SK-N-SH (cell line): ENCODE results near the gene F2R. TPM values are rescaled to one million over a fixed set of nuclear protein-coding genes. Genes with fewer than 3 reads are reported as not detected.

Source experiments
- CTCF ChIA-PET: fragments of 300-600, 350-600 bp; formaldehyde crosslinking; extraction: SDS; loops from one replicate; lab custom pipeline; 2021; lab: Yijun Ruan, JAX
- POLR2A ChIA-PET: fragments of 350-600 bp; sonication (Branson Sonifier 250); formaldehyde crosslinking; extraction: SDS; loops from one replicate; lab custom pipeline; 2020; ENCODE audit warnings: antibody characterized with exemption, inconsistent platforms; lab: Yijun Ruan, JAX
- DNase-seq: peaks from one replicate; pipeline ENCODE4 v3.0.0; 2012
- H2AFZ ChIP-seq: fragments of 200-600 bp; sonication (generic); 2 replicates; pipeline ENCODE4 v1.8.1; 2016; ENCODE audit warnings: antibody characterized with exemption, mild to moderate bottlenecking, low read depth
- H3F3A ChIP-seq: fragments of 200-600 bp; sonication (generic); replicated peaks from 2 replicates; pipeline ENCODE3; 2016; ENCODE audit warnings: antibody characterized with exemption, mild to moderate bottlenecking; ENCODE audit not compliant: insufficient read depth
- H3K27ac ChIP-seq, 2 experiments: fragments of 200-500 bp in 1 of 2; fragments of 200-600 bp in 1 of 2; sonication (Bioruptor generic) in 1 of 2; sonication (generic), shearing (Covaris generic) in 1 of 2; 2 replicates each; pipeline versions ENCODE4 v1.5.1 to v1.6.1; 2014 to 2016; ENCODE audit warnings: low read depth in 2 of 2, inconsistent platforms in 1 of 2, low read length in 1 of 2, mild to moderate bottlenecking in 1 of 2, mixed read lengths in 1 of 2
- H3K27me3 ChIP-seq: fragments of 200-600 bp; sonication (generic), shearing (Covaris generic); 2 replicates; pipeline ENCODE4 v1.6.1; 2016; ENCODE audit warnings: mixed run types; ENCODE audit not compliant: insufficient read depth
- H3K36me3 ChIP-seq, 2 experiments: fragments of 200-500 bp in 1 of 2; fragments of 200-600 bp in 1 of 2; sonication (Bioruptor generic) in 1 of 2; sonication (generic) in 1 of 2; replicated peaks in 1 of 2; 2 replicates each; pipeline versions ENCODE3 to v1.5.1; 2014 to 2016; ENCODE audit warnings: low read length in 1 of 2, mild to moderate bottlenecking in 1 of 2; ENCODE audit not compliant: insufficient read depth in 2 of 2, control insufficient read depth in 1 of 2
- H3K4me1 ChIP-seq, 2 experiments: fragments of 200-500 bp in 1 of 2; fragments of 200-600 bp in 1 of 2; sonication (Bioruptor generic) in 1 of 2; sonication (generic), shearing (Covaris generic) in 1 of 2; 2 replicates each; pipeline versions ENCODE4 v1.5.1 to v1.6.1; 2014 to 2016; ENCODE audit warnings: low read depth in 1 of 2, low read length in 1 of 2, mixed run types in 1 of 2; ENCODE audit not compliant: insufficient read depth in 2 of 2, control insufficient read depth in 1 of 2
- H3K4me2 ChIP-seq: fragments of 200-600 bp; sonication (generic), shearing (Covaris generic); 2 replicates; pipeline ENCODE4 v1.6.1; 2017; ENCODE audit warnings: mixed run types
- H3K4me3 ChIP-seq, 2 experiments: fragments of 200-500 bp in 1 of 2; fragments of 200-600 bp in 1 of 2; sonication (Bioruptor generic) in 1 of 2; sonication (generic), shearing (Covaris generic) in 1 of 2; 2 replicates each; pipeline versions ENCODE4 v1.5.1 to v1.8.1; 2014 to 2016; ENCODE audit warnings: low read depth in 2 of 2, inconsistent platforms in 1 of 2, low read length in 1 of 2, mild to moderate bottlenecking in 1 of 2, mixed read lengths in 1 of 2, moderate library complexity in 1 of 2
- H3K79me2 ChIP-seq: fragments of 200-600 bp; sonication (generic); 2 replicates; pipeline ENCODE4 v1.8.1; 2017; ENCODE audit warnings: mild to moderate bottlenecking; ENCODE audit not compliant: insufficient read depth
- H3K9ac ChIP-seq: fragments of 200-600 bp; sonication (generic); 2 replicates; pipeline ENCODE4 v1.6.1; 2017; ENCODE audit warnings: mixed run types
- H3K9me2 ChIP-seq: fragments of 200-600 bp; sonication (generic); 2 replicates; pipeline ENCODE4 v1.6.1; 2017; ENCODE audit warnings: mixed run types
- H3K9me3 ChIP-seq: fragments of 200-600 bp; sonication (generic); 2 replicates; pipeline ENCODE4 v1.6.1; 2017; ENCODE audit warnings: mixed run types, mild to moderate bottlenecking, moderate library complexity
- H4K20me1 ChIP-seq: fragments of 200-600 bp; sonication (generic); 2 replicates; pipeline ENCODE4 v1.6.1; 2017; ENCODE audit warnings: mild to moderate bottlenecking, mixed run types; ENCODE audit not compliant: insufficient read depth
- CHD2 ChIP-seq: fragments of 150-350 bp; IDR thresholded peaks from 2 replicates; pipeline ENCODE4 v1.6.1; 2018; ENCODE audit warnings: low read length; ENCODE audit not compliant: partially characterized antibody
- EP300 ChIP-seq, 2 experiments: IDR thresholded peaks; 2 replicates each; pipeline versions ENCODE4 v1.4.0 to v1.6.1; 2012; ENCODE audit warnings: borderline replicate concordance in 1 of 2, low read depth in 1 of 2, low read length in 1 of 2
- FOSL2 ChIP-seq: IDR thresholded peaks from 2 replicates; pipeline ENCODE4 v1.4.0; 2012; ENCODE audit warnings: low read depth, mild to moderate bottlenecking, moderate library complexity, borderline replicate concordance
- FOXJ3 ChIP-seq: sonication (generic); formaldehyde crosslinking; IDR thresholded peaks from 2 replicates; pipeline ENCODE4 v1.5.1; 2020; ENCODE audit warnings: mild to moderate bottlenecking, missing genetic modification reagents
- FOXM1 ChIP-seq: IDR thresholded peaks from 2 replicates; pipeline ENCODE4 v1.4.0; 2012; ENCODE audit warnings: low read depth, mild to moderate bottlenecking
- GABPA ChIP-seq: IDR thresholded peaks from 2 replicates; pipeline ENCODE4 v1.4.0; 2012; ENCODE audit warnings: low read depth, mild to moderate bottlenecking
- GATA2 ChIP-seq: sonication (generic); formaldehyde crosslinking; IDR thresholded peaks from 2 replicates; pipeline ENCODE4 v1.5.0; 2020; ENCODE audit warnings: mild to moderate bottlenecking, missing genetic modification reagents
- JUND ChIP-seq: IDR thresholded peaks from 2 replicates; pipeline ENCODE4 v1.4.0; 2012
- MAX ChIP-seq: IDR thresholded peaks from 2 replicates; pipeline ENCODE4 v1.4.0; 2012; ENCODE audit warnings: low read depth
- MXI1 ChIP-seq: IDR thresholded peaks from 2 replicates; pipeline ENCODE4 v1.6.1; 2012; ENCODE audit warnings: mild to moderate bottlenecking, low read depth, low read length, improper control_type of control experiment
- NFIC ChIP-seq: IDR thresholded peaks from 2 replicates; pipeline ENCODE4 v1.4.0; 2012; ENCODE audit warnings: borderline replicate concordance
- NRF1 ChIP-seq: IDR thresholded peaks from 2 replicates; pipeline ENCODE4 v1.6.1; 2012; ENCODE audit warnings: low read depth, mild to moderate bottlenecking, low read length
- PBX3 ChIP-seq: IDR thresholded peaks from 2 replicates; pipeline ENCODE4; 2012
- POLR2AphosphoS5 ChIP-seq: IDR thresholded peaks from 2 replicates; pipeline ENCODE4 v1.6.1; 2012; ENCODE audit warnings: low read depth, low read length
- RAD21 ChIP-seq: IDR thresholded peaks from 2 replicates; pipeline ENCODE4 v1.6.1; 2012; ENCODE audit warnings: mild to moderate bottlenecking, low read length
- RCOR1 ChIP-seq: fragments of 150-350 bp; IDR thresholded peaks from 2 replicates; pipeline ENCODE4 v1.6.1; 2017; ENCODE audit warnings: antibody characterized with exemption, low read length
- RFX5 ChIP-seq: IDR thresholded peaks from 2 replicates; pipeline ENCODE4 v1.6.1; 2012; ENCODE audit warnings: mild to moderate bottlenecking, improper control_type of control experiment, low read length
- SIN3A ChIP-seq: IDR thresholded peaks from 2 replicates; pipeline ENCODE4 v1.6.1; 2012; ENCODE audit warnings: low read depth, mild to moderate bottlenecking, low read length, moderate library complexity, borderline replicate concordance
- SMC3 ChIP-seq: IDR thresholded peaks from 2 replicates; pipeline ENCODE4 v1.6.1; 2012; ENCODE audit warnings: low read depth, low read length, improper control_type of control experiment
- TAF1 ChIP-seq: IDR thresholded peaks from 2 replicates; pipeline ENCODE4 v1.6.1; 2012; ENCODE audit warnings: low read depth, mild to moderate bottlenecking, low read length, moderate library complexity, borderline replicate concordance
- TCF12 ChIP-seq: IDR thresholded peaks from 2 replicates; pipeline ENCODE4 v1.4.0; 2012
- TEAD4 ChIP-seq: IDR thresholded peaks from 2 replicates; pipeline ENCODE4 v1.4.0; 2012; ENCODE audit warnings: mild to moderate bottlenecking, borderline replicate concordance; ENCODE audit not compliant: insufficient read depth
- YY1 ChIP-seq: IDR thresholded peaks from 2 replicates; pipeline ENCODE4 v1.4.0; 2012; ENCODE audit warnings: low read depth, mild to moderate bottlenecking
- ZBTB33 ChIP-seq: IDR thresholded peaks from 2 replicates; pipeline ENCODE4 v1.4.0; 2012; ENCODE audit warnings: low read depth, borderline replicate concordance
- WGBS: methylation state at CpG from one replicate; pipeline ENCODE4 v1.1.6; 2017; ENCODE audit warnings: low lambda C conversion rate; 5-methylcytosine and 5-hydroxymethylcytosine counted together
- polyA plus RNA-seq, 3 experiments: library from polyadenylated mRNA; depleted of rRNA; stranded (reverse); fragments of >200 nt; gene quantifications; 2 replicates each; pipeline ENCODE4 v1.2.3, GENCODE V29; 2012

F2R gene
- polyA plus RNA-seq, 1 of the 3 experiments (the other 2 are of a cell fraction), result 212 TPM

GRCh38 chr5:76781775-76782174 lies 65.8 kb downstream of the F2R start:
- H2AFZ ChIP-seq, result no peak overlapping the region; the same call in 1 of the 2 replicates
- H3K9ac ChIP-seq, result no peak overlapping the region
- no peaks in the 10 kb centered on the region for H3K36me3 ChIP-seq
- H3K4me3 ChIP-seq, result no peak overlapping the region
- TF ChIP-seq FOXM1 (no peak), TCF12 (no peak), CHD2 (no peak), MXI1 (no peak), POLR2AphosphoS5 (no peak), NRF1 (no peak), JUND (no peak), MAX (no peak), YY1 (no peak), GABPA (no peak), EP300 (IDR thresholded peaks at IDR 0.05; ENCODE audit: borderline replicate concordance in 1 of 2, low read depth in 1 of 2, low read length in 1 of 2) (no peak), TEAD4 (no peak), SMC3 (no peak), RFX5 (no peak), GATA2 (CRISPR knock-in tag) (no peak), RAD21 (no peak), ZBTB33 (no peak)
- TF ChIP-seq, all 33 proteins: peak for 0
- CTCF ChIA-PET, result no interaction called here
- Histone ChIP-seq H3F3A (peaks cover 9% of the 10 kb centered on the region), H3K4me2 (no peak overlapping the region), H3K9me2 (no peaks in the 10 kb centered on the region), H3K9me3 (no peaks in the 10 kb centered on the region), H3K27ac (no peak overlapping the region), H3K4me1 (no peaks in the 10 kb centered on the region), H3K79me2 (no peaks in the 10 kb centered on the region), H3K27me3 (no peaks in the 10 kb centered on the region), H4K20me1 (no peaks in the 10 kb centered on the region)
- 93% methylated on average over 10 of the region's 10 CpGs for WGBS
- DNase-seq, result no peak
- POLR2A ChIA-PET, result no interaction called here

- CTCF ChIA-PET, result interaction anchor here (1.4 to 2.4 kb wide), 2 partner anchors 8 to 181 kb away, joined by 4 to 20 read pairs; no protein-coding TSS in a partner anchor
- H4K20me1 ChIP-seq, result no peaks in the 10 kb centered on the region
- 95% methylated on average over 3 of the region's 3 CpGs for WGBS
- peaks cover 9% of the 10 kb centered on the region for H3F3A ChIP-seq
- H2AFZ ChIP-seq, result no peak overlapping the region; the same call in 1 of the 2 replicates
- H3K4me3 ChIP-seq, result no peak overlapping the region
- no peaks in the 10 kb centered on the region for H3K27me3 ChIP-seq
- no peak overlapping the region for H3K9ac ChIP-seq
- no peak for DNase-seq
- peaks cover 0 to 5% of the 10 kb centered on the region in 2 experiments; a peak in 1 of 4 replicates for H3K4me1 ChIP-seq
- H3K27ac ChIP-seq, result no peak overlapping the region
- POLR2A ChIA-PET, result no interaction called here
- H3K79me2 ChIP-seq, result no peaks in the 10 kb centered on the region
- H3K9me3 ChIP-seq, result no peaks in the 10 kb centered on the region
- H3K36me3 ChIP-seq, result no peaks in the 10 kb centered on the region
- no peak for TF ChIP-seq TAF1
- no peak for TF ChIP-seq ZBTB33
- TF ChIP-seq EP300 (IDR thresholded peaks at IDR 0.05; ENCODE audit: borderline replicate concordance in 1 of 2, low read depth in 1 of 2, low read length in 1 of 2), result no peak
- TF ChIP-seq SIN3A, result no peak
- TF ChIP-seq PBX3, result no peak
- no peak for TF ChIP-seq RCOR1
- TF ChIP-seq CHD2, result no peak
- TF ChIP-seq POLR2AphosphoS5, result no peak
- TF ChIP-seq RAD21, result no peak
- no peak for TF ChIP-seq JUND
- no peak for TF ChIP-seq NFIC
- no peak for TF ChIP-seq FOSL2
- TF ChIP-seq GATA2 (CRISPR knock-in tag), result no peak
- no peak for TF ChIP-seq FOXJ3 (CRISPR knock-in tag)
- no peak for TF ChIP-seq RFX5
- H3K4me2 ChIP-seq, result no peak overlapping the region
- no peaks in the 10 kb centered on the region for H3K9me2 ChIP-seq
These were observed 66.5 kb downstream of the F2R start for GRCh38 chr5:76782444-76782843.
